A673 (cell line): Measurements from ENCODE around the gene PUS10.

Experiments used
- EZH2 ChIP-seq: fragments of 200-600 bp; sonication (generic); IDR thresholded peaks from 2 replicates; pipeline ENCODE4 v1.6.1; 2017; ENCODE audit warnings: borderline replicate concordance, low read depth, mild to moderate bottlenecking, mixed read lengths, antibody characterized with exemption, low read length; ENCODE audit not compliant: poor library complexity, severe bottlenecking
- TF ChIP-seq, protein P1 (sequence below): fragments of 300-800, 200-600 bp; sonication (generic); conservative IDR thresholded peaks from 2 replicates; pipeline ENCODE4 v1.5.1; 2017; ENCODE audit warnings: low read depth, mild to moderate bottlenecking, antibody characterized with exemption, low read length, moderate library complexity, mixed read lengths

DNA sequence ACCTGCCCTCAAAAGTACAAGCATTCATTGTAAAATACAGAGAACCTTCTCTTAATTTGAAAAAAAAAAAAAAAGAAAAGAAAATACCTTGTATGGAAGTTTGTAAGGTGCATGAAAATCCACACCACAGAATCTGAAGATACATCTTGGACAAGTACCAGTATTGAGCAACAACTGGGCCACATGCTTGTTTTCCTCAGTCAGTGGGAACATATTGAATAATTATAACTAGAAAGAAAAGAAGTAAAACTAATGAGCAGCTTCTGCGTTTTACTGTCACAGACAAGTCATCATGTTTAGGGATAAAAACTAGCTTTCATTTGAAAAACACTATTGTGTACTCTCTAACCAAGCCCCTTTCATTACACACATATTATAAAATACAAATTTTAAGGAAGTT is 6.4 kb downstream of the PUS10 start:
- TF ChIP-seq, protein P1, sequence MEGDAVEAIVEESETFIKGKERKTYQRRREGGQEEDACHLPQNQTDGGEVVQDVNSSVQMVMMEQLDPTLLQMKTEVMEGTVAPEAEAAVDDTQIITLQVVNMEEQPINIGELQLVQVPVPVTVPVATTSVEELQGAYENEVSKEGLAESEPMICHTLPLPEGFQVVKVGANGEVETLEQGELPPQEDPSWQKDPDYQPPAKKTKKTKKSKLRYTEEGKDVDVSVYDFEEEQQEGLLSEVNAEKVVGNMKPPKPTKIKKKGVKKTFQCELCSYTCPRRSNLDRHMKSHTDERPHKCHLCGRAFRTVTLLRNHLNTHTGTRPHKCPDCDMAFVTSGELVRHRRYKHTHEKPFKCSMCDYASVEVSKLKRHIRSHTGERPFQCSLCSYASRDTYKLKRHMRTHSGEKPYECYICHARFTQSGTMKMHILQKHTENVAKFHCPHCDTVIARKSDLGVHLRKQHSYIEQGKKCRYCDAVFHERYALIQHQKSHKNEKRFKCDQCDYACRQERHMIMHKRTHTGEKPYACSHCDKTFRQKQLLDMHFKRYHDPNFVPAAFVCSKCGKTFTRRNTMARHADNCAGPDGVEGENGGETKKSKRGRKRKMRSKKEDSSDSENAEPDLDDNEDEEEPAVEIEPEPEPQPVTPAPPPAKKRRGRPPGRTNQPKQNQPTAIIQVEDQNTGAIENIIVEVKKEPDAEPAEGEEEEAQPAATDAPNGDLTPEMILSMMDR, result no peak
- no peak for TF ChIP-seq EZH2
